HEK293T (cell line): ENCODE measurements around the gene TTC28.

Experiments used
- ARNT ChIP-seq: fragments of 450-650 bp; IDR thresholded peaks from 2 replicates; pipeline ENCODE4 v1.6.1; 2017; ENCODE audit warnings: mild to moderate bottlenecking
- FOXK2 ChIP-seq: fragments of 450-650 bp; IDR thresholded peaks from 2 replicates; pipeline ENCODE4 v1.6.1; 2016; ENCODE audit warnings: mild to moderate bottlenecking
- FOXM1 ChIP-seq: fragments of 450-650 bp; IDR thresholded peaks from 2 replicates; pipeline ENCODE4 v1.6.1; 2017; ENCODE audit warnings: mild to moderate bottlenecking, borderline replicate concordance
- ZNF384 ChIP-seq: fragments of 450-650 bp; IDR thresholded peaks from 2 replicates; pipeline ENCODE4 v1.6.1; 2016

DNA sequence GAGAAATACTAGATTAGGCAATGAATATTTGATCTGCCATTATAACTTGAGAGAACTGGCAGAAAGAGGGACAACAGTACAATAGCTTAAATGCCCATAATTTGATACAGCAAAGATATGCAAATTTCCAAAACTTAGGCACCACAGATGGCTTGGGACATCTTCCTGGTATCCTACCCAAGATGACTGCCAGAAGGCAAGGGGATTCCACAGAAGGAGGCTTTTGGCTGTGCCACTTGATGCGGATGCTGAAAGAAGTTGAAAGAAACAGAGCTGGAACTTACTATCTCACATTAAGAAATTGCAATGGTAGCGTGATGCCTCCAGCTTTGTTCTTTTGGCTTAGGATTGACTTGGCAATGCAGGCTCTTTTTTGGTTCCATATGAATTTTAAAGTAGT, 216.7 kb downstream of the TTC28 start:
- TF ChIP-seq FOXM1 (no peak), ZNF384 (no peak), ARNT (no peak), FOXK2 (no peak)
